Activated effector memory CD4-positive, alpha-beta T cell treated with anti-CD3 and anti-CD28 coated beads, Interleukin-2, amount 50 U/mL, for 16 hours (primary cell): ENCODE measurements around the gene SIRT3.

Experiments
- DNase-seq: peaks from one replicate; pipeline ENCODE4 v3.0.0-alpha.2; 2020

SIRT3 gene

DNA sequence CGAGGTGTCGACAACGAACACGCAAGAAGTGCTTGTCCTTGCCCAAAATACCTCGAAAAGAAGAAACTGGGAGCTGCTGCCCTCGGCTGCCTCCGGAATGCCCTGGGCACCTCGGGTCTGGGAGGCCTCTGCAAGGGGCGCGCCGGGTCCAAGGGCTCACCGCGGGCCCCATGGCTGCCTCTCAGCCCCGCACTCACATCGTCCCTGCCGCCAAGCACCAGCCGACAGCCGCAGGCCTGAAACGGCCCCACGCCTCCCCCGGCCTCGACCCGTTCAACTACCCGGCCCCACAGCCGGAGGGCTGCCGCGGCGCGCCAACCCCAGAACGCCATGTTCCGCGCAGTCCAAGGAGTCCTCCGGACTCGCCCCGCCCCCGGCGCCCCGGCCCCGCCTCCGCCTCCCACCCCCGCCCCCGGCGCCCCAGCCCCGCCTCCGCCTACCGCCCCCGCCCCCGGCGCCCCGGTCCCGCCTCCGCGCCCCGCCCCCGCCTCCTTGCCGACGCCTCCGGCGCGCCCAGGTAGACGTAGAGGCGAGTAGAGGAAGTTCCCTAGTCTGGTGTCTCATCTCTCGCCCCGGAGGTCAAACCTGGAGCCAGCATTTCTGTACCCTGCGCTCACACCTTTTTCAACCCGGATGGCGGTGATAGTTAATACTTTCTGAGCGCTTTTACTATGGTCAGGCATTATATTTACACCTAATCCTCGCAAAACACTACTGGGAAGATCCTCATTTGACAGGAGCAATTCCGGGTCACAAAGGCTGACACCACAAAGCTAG, at the start of gene SIRT3:
Gene SIRT3 (minus strand): TSS at position 346 of the 777 bp plus-strand sequence. CDS start 14 bp downstream, at position 332.
- peak; percentile 94 for DNase-seq

DNA sequence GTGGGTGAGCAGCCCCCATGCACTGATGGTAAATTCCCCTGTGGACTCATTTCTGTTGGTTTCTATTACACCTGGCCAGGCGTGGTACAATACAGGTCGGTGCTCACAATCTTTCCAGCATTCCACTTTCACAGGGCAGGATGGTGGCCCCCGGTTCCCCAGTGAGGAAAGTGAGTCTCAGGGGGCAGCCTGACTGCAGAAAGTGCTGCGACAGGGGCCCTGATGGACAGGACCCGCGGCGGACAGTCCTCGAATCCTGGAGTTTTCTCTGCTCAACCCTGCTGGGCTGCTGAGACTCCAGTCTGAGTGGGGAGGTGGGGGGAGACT, 49.7 kb upstream of the SIRT3 start:
- DNase-seq: peak; percentile 56

DNA sequence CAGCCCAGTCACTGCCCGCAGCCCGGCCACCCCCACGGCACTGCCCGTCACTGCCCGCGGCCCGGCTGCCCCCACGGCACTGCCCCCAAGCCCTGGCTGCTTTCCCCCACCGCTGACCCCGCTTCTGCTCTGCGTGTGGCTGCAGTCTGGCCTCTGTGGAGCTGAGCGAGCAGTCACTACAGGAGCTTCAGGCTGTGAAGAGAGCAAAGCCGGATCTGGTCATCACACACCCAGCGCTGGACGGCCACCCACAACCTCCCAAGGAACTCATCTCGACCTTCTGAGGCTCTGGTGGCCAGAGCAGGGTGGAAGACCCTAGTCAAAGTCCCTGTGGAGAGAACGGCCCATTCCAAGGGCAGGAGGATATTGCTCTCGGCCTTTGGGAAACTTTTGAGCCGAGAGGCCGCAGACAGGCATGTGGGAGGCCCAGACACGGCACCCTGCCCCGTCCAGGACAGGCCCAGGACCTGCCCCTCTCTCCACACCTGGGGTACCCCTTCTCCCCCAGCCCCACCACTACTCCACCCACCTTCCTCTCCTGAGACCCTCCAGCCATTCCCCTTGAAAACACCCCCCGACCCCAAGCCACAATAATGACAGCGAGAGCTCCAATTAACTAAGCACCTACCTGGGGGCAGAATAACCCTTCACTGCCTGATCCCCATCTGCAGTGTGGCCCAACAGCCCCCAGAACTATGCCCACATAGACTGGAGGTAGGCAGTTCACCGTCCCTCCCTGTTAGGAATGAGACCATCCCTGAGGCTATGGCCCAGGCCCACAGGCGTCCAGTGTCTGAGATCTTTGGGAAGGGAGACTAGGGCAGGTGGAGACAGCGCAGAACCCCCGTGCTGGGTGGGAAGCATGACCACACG, 49.1 kb upstream of the SIRT3 start:
- peak; percentile 52 for DNase-seq

DNA sequence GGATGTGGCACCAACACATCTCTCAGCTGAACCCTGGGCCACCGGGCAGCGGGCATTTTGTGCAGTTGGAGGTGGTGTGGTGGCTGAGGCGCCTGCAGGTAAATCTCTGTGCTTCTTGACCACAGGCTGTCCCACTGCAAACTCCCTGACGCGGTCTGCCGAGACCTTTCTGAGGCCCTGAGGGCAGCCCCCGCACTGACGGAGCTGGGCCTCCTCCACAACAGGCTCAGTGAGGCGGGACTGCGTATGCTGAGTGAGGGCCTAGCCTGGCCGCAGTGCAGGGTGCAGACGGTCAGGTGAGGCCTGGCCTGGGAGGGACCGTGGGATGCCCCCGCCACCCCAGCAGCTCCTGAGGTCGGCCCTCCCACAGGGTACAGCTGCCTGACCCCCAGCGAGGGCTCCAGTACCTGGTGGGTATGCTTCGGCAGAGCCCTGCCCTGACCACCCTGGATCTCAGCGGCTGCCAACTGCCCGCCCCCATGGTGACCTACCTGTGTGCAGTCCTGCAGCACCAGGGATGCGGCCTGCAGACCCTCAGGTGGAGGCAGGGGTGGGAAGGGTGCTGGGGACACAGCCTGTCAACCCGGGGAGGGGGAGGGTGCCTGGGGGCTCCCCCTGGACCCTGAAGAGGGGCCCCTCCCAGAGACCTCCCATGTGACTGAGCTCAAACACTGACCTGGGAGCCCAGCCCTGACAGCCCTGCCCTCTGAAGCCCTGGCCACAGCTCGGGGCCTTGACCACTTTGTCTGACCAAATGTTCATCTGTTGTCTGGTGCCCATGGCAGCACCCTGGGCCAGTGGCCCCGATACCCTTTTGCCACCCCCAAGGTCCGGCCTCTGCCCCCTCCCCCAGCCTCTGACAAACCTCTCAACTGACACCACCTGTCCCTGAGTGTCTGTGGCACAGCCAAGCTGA, 48.2 kb upstream of the SIRT3 start:
- peak; percentile 58 for DNase-seq

DNA sequence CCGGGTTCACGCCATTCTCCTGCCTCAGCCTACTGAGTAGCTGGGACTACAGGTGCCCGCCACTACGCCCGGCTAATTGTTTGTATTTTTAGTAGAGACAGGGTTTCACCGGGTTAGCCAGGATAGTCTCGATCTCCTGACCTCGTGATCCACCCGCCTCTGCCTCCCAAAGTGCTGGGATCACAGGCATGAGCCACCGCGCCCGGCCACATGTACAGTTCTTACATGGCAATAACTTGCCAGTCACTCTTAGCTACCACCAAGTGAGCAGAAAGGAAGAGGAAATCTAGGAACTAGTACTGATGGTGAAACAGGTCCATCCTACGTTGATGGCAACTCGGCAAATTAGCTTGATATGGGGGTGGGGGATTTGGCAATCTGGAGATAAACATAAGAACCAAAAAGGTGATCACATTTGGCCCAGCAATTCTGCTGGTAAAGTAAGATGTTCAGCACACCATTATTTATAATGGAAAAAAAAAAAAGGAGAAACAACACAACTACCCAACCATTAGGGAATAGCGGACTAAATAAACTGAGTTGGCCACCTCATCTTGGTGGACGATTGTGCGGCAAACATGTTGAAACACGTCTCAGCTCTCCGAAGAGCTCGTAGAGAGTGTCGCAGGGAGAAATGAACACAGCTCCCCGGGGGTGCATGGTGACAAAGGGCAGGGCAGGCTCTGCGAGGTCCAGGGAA, 47.4 kb upstream of the SIRT3 start:
- peak; percentile 44 for DNase-seq

DNA sequence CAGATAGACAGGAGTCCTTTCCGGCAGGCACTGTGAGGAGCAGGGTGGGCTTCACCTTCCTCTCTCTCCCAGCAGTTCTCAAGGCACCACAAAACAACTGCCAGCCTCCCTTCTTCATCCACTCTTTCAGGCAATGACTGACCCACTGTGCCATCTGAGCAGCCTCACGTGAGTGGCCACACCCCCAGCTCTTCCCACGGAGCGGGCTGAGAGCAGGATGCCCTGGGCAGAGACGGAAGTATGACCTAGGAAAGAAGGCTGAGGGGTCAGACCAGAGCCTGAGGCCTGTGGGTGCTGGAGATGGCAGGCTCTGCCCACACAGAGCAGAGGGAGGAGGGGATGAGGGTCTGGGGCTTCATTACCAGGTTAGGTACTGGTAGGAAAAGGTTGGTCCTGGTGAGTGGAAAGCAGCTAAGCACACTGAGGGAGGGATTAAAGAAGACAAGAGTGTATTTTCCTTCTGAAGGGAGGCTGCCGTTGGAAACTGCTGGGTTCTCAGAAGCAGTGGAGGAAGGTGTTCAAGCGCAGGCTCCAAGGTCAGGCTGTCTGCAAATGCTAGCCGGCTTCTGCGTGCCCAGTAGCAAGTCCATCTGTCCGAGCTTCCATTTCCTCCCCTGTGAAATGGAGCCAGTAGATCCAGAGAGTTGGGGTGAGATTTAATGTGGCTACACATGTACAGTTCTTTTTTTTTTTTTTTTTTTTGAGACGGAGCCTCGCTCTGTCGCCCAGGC, 46.7 kb upstream of the SIRT3 start:
- peak; percentile 59 for DNase-seq

DNA sequence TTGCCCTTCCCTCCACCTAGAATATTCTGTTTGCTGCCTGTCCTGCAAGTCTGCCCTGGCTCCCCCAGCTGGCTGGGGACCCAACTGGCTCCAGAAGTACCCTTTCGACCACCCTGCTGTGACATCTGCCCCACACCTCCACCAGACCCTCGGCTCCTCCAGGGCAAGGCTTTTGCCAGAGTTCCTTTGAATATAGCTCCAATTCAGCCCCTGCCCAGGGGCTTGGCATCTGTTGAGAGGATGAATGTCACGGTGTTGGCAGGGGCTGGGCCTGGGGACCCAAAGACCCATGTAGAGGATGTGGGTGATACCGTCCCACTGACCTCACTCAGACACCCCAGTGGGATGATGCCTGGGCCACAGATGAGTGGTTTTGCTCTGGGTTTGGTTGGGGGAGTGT, 46.0 kb upstream of the SIRT3 start:
- DNase-seq: peak; percentile 48

DNA sequence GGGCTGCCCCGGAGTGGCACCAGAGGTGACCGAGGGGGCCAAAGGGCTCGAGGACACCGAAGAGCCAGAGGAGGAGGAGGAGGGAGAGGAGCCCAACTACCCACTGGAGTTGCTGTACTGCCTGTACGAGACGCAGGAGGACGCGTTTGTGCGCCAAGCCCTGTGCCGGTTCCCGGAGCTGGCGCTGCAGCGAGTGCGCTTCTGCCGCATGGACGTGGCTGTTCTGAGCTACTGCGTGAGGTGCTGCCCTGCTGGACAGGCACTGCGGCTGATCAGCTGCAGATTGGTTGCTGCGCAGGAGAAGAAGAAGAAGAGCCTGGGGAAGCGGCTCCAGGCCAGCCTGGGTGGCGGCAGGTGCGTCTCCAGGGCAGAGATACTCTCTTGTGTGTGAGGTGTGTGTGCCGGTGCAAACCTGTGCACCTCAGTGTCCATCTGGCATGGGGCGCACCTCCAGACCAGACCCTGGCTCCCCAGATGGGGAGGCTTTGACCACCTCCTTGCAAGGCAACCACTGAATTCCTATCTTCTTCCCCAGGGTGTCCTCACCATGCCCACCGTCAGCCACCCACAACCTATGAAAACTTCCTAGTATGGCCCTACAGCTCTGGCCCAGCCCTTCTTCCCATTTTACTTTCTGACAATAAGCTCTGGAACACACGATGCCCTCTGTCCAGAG, 45.5 kb upstream of the SIRT3 start:
- DNase-seq: no peak

DNA sequence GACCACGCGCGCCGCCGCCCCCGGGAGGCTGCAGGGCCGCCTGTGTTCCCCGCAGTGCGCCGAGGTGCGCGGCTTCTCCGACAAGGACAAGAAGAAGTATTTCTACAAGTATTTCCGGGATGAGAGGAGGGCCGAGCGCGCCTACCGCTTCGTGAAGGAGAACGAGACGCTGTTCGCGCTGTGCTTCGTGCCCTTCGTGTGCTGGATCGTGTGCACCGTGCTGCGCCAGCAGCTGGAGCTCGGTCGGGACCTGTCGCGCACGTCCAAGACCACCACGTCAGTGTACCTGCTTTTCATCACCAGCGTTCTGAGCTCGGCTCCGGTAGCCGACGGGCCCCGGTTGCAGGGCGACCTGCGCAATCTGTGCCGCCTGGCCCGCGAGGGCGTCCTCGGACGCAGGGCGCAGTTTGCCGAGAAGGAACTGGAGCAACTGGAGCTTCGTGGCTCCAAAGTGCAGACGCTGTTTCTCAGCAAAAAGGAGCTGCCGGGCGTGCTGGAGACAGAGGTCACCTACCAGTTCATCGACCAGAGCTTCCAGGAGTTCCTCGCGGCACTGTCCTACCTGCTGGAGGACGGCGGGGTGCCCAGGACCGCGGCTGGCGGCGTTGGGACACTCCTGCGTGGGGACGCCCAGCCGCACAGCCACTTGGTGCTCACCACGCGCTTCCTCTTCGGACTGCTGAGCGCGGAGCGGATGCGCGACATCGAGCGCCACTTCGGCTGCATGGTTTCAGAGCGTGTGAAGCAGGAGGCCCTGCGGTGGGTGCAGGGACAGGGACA, 44.8 kb upstream of the SIRT3 start:
- peak; percentile 78 for DNase-seq

DNA sequence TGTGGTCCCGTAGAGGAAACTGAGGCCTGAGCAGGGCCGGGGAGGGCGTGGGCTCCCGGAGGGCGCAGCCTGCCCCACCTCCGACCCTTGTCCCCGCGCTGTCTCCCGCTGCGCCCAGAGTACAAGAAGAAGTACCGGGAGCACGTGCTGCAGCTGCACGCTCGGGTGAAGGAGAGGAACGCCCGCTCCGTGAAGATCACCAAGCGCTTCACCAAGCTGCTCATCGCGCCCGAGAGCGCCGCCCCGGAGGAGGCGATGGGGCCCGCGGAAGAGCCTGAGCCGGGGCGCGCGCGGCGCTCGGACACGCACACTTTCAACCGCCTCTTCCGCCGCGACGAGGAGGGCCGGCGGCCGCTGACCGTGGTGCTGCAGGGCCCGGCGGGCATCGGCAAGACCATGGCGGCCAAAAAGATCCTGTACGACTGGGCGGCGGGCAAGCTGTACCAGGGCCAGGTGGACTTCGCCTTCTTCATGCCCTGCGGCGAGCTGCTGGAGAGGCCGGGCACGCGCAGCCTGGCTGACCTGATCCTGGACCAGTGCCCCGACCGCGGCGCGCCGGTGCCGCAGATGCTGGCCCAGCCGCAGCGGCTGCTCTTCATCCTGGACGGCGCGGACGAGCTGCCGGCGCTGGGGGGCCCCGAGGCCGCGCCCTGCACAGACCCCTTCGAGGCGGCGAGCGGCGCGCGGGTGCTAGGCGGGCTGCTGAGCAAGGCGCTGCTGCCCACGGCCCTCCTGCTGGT, 44.0 kb upstream of the SIRT3 start:
- peak; percentile 82 for DNase-seq

DNA sequence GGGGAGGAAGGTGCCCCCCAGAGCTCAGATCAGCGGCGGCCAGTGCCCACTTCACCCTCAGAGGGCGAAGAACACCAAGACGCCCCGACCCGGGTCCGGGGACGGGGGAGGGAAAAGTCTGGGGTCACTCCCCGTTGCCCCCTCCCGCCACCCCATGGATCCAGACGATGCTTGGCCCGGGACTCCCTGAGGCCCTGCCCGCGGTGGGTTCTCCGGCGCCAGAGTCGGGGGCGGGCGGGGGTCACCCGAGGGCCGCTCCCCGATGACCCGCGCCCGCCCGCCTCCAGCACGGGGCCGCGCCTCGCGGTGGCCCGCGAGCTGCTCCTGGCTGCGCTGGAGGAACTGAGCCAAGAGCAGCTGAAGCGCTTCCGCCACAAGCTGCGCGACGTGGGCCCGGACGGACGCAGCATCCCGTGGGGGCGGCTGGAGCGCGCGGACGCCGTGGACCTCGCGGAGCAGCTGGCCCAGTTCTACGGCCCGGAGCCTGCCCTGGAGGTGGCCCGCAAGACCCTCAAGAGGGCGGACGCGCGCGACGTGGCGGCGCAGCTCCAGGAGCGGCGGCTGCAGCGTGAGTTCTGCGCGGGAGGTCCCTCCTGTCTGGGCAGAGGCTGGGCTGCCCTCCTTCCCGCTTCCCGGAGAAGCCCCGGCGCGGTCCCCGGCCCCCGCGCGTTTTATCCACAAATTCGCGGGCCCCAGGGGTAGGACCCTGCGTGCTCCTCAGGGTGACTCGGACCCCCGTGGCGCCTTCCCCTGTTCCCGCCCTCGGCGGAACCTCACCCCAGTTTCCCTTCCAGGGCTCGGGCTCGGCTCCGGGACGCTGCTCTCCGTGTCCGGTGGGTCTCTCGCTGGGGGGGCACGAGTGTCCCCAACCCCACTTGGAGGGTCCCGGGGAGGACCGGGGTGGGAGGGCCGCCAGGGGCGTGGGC, 43.2 kb upstream of the SIRT3 start:
- peak; percentile 70 for DNase-seq

DNA sequence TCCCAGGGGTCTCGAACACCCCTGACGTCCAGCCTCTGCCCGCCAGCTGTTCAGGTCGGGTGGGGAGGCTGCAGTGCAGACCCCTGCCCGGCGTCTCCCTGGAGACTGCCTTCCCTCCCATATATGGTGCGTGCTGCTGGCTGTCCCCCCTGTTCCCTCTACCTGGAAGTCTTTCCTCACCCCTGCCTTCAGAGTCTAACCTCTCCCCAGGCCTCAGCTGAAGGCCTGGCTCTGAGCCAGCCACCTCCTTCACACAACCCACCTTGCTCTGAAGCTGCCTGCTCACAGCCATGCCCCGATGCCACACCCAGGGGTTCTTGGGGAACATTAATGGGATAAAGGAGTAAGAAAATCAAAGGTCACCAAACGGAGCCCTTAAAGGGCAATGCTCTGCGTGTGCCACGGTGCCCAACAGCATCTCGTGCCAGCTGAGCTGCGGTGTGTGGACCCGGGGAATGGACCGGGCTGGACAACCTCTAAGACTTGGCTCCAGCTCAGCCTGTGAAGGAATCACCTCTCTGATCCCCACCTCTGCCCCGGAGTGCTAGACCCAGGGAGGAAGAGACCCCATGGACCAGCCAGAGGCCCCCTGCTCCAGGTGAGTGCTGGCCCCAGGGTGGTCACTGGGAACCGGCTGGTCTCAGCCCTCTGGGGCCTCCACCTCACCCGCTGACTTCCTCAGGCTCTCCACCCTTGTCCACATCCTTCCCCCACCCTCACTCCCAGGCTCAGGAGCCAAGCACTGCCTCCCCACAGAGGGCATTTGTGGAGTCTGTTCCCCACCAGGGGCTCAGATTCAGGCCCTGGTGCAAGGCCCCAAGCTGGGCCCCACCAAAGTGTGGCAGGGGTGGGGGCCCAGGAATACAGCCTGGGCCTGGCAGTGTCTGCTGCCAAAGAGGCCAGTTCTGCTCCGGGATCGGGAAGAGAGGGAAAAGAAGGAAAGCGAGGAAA, 42.1 kb upstream of the SIRT3 start, which contains the start of gene NLRP6:
Gene NLRP6 (plus strand): TSS at position 407 of the 951 bp plus-strand sequence. CDS start 163 bp downstream, at position 570.
- DNase-seq: no peak

DNA sequence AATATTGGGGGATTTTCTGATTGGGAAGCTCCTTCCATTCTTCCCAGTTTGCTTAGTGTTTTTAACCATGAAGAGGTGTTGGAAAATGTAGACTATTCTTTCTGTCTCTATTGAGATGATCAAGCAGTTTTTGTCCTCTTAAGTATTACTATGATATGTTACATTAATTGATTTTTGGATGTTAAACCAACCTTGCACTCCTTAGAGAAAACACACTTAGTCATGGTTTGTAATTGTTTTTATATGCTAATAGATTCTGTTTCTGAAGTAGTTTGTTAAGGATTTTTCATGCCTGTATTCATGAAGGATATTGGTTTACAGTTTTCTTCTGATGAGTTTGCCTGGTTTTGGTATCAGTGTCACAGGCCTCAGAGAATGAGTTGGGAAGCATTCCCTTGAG, 40.1 kb upstream of the SIRT3 start:
- no peak for DNase-seq

DNA sequence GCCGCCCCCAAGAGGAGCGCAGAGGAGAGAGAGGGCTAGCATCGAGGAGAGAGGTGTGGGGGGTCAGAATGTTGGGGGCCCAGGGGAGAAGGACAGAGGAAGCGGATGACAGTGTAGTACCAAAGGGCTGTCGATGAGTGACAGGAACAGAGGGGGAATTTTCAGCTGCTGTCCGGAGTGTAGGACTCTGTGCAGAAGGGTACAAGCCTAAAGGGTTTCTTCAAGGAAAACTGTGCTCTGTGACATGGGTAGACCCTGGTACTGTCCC, 36.7 kb upstream of the SIRT3 start:
- DNase-seq: no peak

DNA sequence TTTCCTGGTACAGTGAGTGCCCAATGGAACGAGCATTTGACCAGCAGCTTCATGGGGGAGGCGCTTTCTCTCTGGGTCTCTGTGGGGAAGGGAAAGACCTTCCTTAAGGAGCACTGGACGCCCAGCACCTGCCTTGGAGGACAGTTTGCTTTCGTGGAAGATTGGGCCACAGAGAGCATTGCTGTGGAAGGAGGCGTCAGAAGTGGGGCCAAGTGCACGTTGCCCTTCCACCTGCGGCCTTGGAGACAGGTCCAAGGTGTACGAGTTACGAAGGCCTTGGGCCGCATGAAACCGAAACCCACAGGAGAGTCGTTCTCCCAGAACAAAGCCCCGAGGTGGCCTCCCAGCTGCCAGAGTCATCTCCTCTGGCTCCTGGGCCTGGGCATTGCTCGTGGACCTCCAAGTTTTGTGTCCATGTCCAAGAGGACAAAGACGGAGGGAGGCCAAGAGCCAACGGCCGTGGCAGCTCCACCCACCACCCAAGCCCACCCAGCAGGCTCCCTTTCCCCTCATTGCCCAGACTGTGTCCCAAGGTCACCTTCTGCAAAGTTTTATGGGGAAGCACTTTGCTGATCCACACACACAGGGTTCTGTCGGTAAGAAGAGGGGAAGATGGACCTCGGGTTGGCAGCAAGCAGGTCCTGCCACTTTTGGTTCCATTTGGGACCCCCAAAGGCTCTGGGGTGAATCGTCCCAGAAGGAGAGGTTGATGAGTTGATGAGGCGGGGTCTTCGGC, 36.2 kb upstream of the SIRT3 start:
- no peak for DNase-seq

DNA sequence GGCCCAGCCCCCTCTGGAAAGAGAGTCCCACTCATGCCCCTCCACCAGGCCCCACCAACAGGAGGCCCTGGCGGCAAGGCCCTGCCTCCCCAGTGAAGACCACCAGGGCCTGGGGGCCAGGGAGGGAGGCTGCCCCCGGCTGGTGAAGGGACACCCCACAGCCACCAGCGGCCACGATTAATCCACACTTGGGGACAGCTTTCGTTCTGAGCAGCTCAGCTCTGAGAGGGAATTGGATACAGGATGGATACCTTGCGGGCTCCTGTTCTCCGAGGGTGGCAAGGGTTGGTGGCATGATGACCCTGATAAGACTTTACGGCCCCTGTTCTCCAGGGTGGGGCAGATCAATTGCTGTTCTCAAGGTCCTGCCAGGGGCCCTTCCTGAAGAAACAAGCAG, 35.2 kb upstream of the SIRT3 start:
- DNase-seq: no peak
